Mammary epithelial cell (primary cell): Measurements from ENCODE around the gene EEF1A2.

Experiments used
- EZH2 ChIP-seq: IDR thresholded peaks from 2 replicates; pipeline ENCODE4 v1.6.1; 2012; ENCODE audit warnings: low read length, inconsistent platforms, borderline replicate concordance
- TF ChIP-seq, protein P1 (sequence below), 2 donors: IDR thresholded peaks in 1 of 2; conservative IDR thresholded peaks in 1 of 2; 2 replicates each; pipeline ENCODE4 v1.5.1; 2011 to 2012; ENCODE audit warnings: inconsistent platforms in 2 of 2, low read length in 2 of 2, mild to moderate bottlenecking in 2 of 2, control low read depth in 1 of 2, low read depth in 1 of 2; ENCODE audit not compliant: insufficient read depth in 1 of 2; ENCODE audit errors: extremely low read depth in 1 of 2

DNA sequence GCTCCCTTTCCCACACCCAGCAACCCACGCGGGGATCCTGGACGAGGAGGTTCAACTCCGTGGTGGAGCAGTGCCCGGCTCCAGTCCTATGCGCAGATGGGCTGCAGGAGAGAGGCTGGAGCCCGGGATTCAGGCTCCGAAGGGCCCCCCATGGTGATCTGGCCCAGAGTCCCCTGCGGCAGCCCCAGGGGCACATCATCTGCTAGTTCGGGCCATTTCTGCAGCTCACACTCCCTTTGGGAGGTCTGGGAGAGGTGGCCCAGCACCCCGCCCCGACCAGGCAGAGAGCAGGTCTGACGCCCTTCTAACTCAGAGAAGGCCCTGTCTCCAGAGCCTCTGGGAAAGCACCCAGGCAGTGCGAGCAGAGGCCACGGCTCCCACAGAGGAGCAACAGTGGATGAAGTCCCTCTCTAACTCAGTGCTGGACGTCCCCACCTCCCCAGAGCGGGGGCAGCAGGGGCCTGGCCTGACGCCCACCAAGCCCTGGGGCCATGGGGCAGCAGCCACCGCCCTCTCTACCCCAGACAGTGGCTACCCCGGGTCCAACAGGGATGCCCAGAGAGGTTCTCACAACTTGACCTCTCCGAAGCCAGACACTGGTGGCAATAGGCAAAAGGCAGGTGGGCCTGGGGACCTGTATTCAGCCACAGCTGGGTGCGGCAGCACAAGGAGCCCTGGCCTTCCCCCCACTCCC lies 29.7 kb downstream of the EEF1A2 start:
- TF ChIP-seq, protein P1, sequence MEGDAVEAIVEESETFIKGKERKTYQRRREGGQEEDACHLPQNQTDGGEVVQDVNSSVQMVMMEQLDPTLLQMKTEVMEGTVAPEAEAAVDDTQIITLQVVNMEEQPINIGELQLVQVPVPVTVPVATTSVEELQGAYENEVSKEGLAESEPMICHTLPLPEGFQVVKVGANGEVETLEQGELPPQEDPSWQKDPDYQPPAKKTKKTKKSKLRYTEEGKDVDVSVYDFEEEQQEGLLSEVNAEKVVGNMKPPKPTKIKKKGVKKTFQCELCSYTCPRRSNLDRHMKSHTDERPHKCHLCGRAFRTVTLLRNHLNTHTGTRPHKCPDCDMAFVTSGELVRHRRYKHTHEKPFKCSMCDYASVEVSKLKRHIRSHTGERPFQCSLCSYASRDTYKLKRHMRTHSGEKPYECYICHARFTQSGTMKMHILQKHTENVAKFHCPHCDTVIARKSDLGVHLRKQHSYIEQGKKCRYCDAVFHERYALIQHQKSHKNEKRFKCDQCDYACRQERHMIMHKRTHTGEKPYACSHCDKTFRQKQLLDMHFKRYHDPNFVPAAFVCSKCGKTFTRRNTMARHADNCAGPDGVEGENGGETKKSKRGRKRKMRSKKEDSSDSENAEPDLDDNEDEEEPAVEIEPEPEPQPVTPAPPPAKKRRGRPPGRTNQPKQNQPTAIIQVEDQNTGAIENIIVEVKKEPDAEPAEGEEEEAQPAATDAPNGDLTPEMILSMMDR (conservative IDR thresholded peaks at IDR 0.05 in 1 of 2, IDR thresholded peaks at IDR 0.05 in 1 of 2; ENCODE audit: extremely low read depth in 1 of 2, insufficient read depth in 1 of 2, low read depth in 1 of 2, low read length in 2 of 2): no peak
- TF ChIP-seq EZH2: no peak
